ENCODE results near the gene NUDT4. TPM values are rescaled to one million over a fixed set of nuclear protein-coding genes. Genes with fewer than 3 reads are reported as not detected.

NUDT4 gene
- total and polyA plus RNA-seq, 2 of the 4 experiments (the other 2 are of a cell fraction): 23.6 to 25.6 TPM

GRCh38 chr12:93378998-93379325, 1.2 kb downstream of the NUDT4 start:
- Histone ChIP-seq H3K56ac (ENCODE audit: extremely low read depth, insufficient read depth, low read length) (peak overlapping the region; percentile 93), H2BK15ac (ENCODE audit: low read depth, low read length) (peak overlapping the region; percentile 55; the same call in 2 of the 3 replicates), H4K91ac (ENCODE audit: insufficient read depth, low read depth, low read length) (peak overlapping the region; percentile 67), H3K9me3 (ENCODE audit: control insufficient read depth, insufficient read depth, low read length) (no peaks in the 10 kb centered on the region), H3K79me1 (ENCODE audit: low read depth in 1 of 2, low read length in 2 of 2) (peaks cover 0 to 31% of the 10 kb centered on the region in 2 experiments; a peak in 3 of 4 replicates), H3K4me2 (ENCODE audit: low read depth, low read length) (peak overlapping the region; percentile 99), H2BK20ac (ENCODE audit: low read depth, low read length) (no peak overlapping the region), H3K14ac (replicated peaks; ENCODE audit: low read depth, low read length) (peak overlapping the region; percentile 93), H4K5ac (ENCODE audit: low read depth, low read length) (peak overlapping the region; percentile 70; the same call in 1 of the 2 replicates), H3K23ac (ENCODE audit: low read depth, low read length) (peak overlapping the region; percentile 93), H3K36me3 (ENCODE audit: control insufficient read depth, insufficient read depth, low read length) (peaks cover 2% of the 10 kb centered on the region; the same call in 1 of the 2 replicates), H3K18ac (ENCODE audit: low read depth, low read length) (peak overlapping the region; percentile 97), H3K9me1 (ENCODE audit: insufficient read depth, low read length) (peaks cover 4% of the 10 kb centered on the region; the same call in 1 of the 2 replicates), H4K20me1 (ENCODE audit: insufficient read depth, low read length) (peaks cover 40% of the 10 kb centered on the region), H3K4ac (ENCODE audit: low read depth, low read length) (peak overlapping the region; percentile 86), H2AFZ (replicated peaks; ENCODE audit: low read length, poor library complexity) (no peak overlapping the region), H3K9ac (ENCODE audit: low read depth, low read length) (peak overlapping the region; percentile 99), H3K27ac (ENCODE audit: insufficient read depth, low read length) (peak overlapping the region; percentile 59), H4K8ac (ENCODE audit: low read depth in 2 of 2, low read length in 2 of 2) (peak overlapping the region; percentile 20 to 73; a peak in 3 of 4 replicates), H3K27me3 (ENCODE audit: control insufficient read depth, insufficient read depth, low read length) (no peaks in the 10 kb centered on the region), H2BK120ac (ENCODE audit: low read depth, low read length) (peak overlapping the region; percentile 13), H2BK5ac (ENCODE audit: low read depth, low read length, poor library complexity, severe bottlenecking) (peak overlapping the region; percentile 92), H3K4me1 (ENCODE audit: control insufficient read depth, insufficient read depth, low read length) (peaks cover 12% of the 10 kb centered on the region), H3K4me3 (ENCODE audit: insufficient read depth, low read depth, low read length) (peak overlapping the region; percentile 98), H2AK9ac (replicated peaks; ENCODE audit: low read depth, low read length, poor library complexity) (peak overlapping the region; percentile 38), H2AK5ac (ENCODE audit: low read depth, low read length) (peak overlapping the region; percentile 21; the same call in 1 of the 2 replicates)
- no TSS peak for BruUV-seq (replicated peaks)
- no peak for TF ChIP-seq MAZ (IDR thresholded peaks at IDR 0.05; ENCODE audit: borderline replicate concordance, low read depth, low read length)
- TF ChIP-seq CTCF (conservative IDR thresholded peaks at IDR 0.05; ENCODE audit: low read depth, low read length): no peak
- TF ChIP-seq MAFK (IDR thresholded peaks at IDR 0.05; ENCODE audit: low read depth, low read length): no peak
- no peak for TF ChIP-seq SMC3 (IDR thresholded peaks at IDR 0.05; ENCODE audit: low read depth, low read length)
- TF ChIP-seq NFE2L2 (IDR thresholded peaks at IDR 0.05; ENCODE audit: low read depth, low read length): no peak
- TF ChIP-seq USF2 (IDR thresholded peaks at IDR 0.05; ENCODE audit: low read depth, low read length): no peak
- no peak for TF ChIP-seq FOS (IDR thresholded peaks at IDR 0.05; ENCODE audit: low read depth, low read length)
- no peak for TF ChIP-seq CEBPB (IDR thresholded peaks at IDR 0.05; ENCODE audit: low read depth, low read length)
- TF ChIP-seq CHD1 (IDR thresholded peaks at IDR 0.05; ENCODE audit: low read depth, low read length): no peak
- TF ChIP-seq POLR2A (IDR thresholded peaks at IDR 0.05; ENCODE audit: low read depth, low read length): no peak
- TF ChIP-seq RAD21 (IDR thresholded peaks at IDR 0.05; ENCODE audit: low read length): no peak
- no peak for TF ChIP-seq RCOR1 (IDR thresholded peaks at IDR 0.05; ENCODE audit: insufficient replicate concordance, low read length)
- no peak for TF ChIP-seq RFX5 (IDR thresholded peaks at IDR 0.05; ENCODE audit: low read depth, low read length)
- TF ChIP-seq MXI1 (IDR thresholded peaks at IDR 0.05; ENCODE audit: borderline replicate concordance, low read depth, low read length): no peak
- WGBS, 2 experiments (ENCODE audit: extremely low coverage in 2 of 2, insufficient read length in 1 of 2): no CpG with 5 or more reads among the region's 4 CpGs
- no peak for DNase-seq
- in situ Hi-C loops (cut with MboI; ENCODE audit: low sequenced_read_pairs) (no loop called here), intact Hi-C loops (cut with micrococcal nuclease) (loop anchor here (5.0 kb wide), 2 partner anchors 137 to 202 kb away; no protein-coding TSS in a partner anchor), dilution Hi-C loops (cut with HindIII; ENCODE audit: low sequenced_read_pairs, unreplicated experiment) (loop anchor here (25.0 kb wide), 1 partner anchor 392 kb away; no protein-coding TSS in a partner anchor)
- ATAC-seq (ENCODE audit: low read depth): no peak
- ChIA-PET CTCF (no interaction called here), POLR2A (ENCODE audit: unreplicated experiment) (no interaction called here)

Data from IMR-90 (cell line).